ENCODE results near the gene PPM1N. TPM values are rescaled to one million over a fixed set of nuclear protein-coding genes. Genes with fewer than 3 reads are reported as not detected.
A peak's percentile ranks its signal among the peaks of the same experiment; 100 is the strongest.

The PPM1N gene
- total RNA-seq, 2 experiments from 2014 or later = 3.5 to 4.3 TPM

GRCh38 chr19:45496349-45496953 is 1.8 kb upstream of the PPM1N start:
- Mint-ChIP-seq H3K4me1 (peaks cover 53% of the 10 kb centered on the region), H3K36me3 (ENCODE audit: low read depth) (peaks cover 7% of the 10 kb centered on the region), H3K4me3 (peak overlapping the region; percentile 59), H3K9me3 (no peaks in the 10 kb centered on the region), H3K27ac (no peak overlapping the region), H3K27me3 (peaks cover 40% of the 10 kb centered on the region)
- peak; percentile 63 for DNase-seq
- POLR2A ChIA-PET = interaction anchor here (0.7 to 3.9 kb wide), 5 partner anchors 11 to 146 kb away, joined by 3 to 16 read pairs (median 3); no protein-coding TSS in a partner anchor
- CTCF ChIA-PET = interaction anchor here (0.6 to 4.9 kb wide), 6 partner anchors 10 to 145 kb away, joined by 4 to 42 read pairs (median 7); no protein-coding TSS in a partner anchor

GRCh38 chr19:45497791-45498190 is 452 bp upstream of the PPM1N start:
- Mint-ChIP-seq H3K27ac (no peak overlapping the region), H3K9me3 (no peaks in the 10 kb centered on the region), H3K4me1 (peaks cover 55% of the 10 kb centered on the region), H3K4me3 (peak overlapping the region; percentile 53), H3K27me3 (peaks cover 35% of the 10 kb centered on the region), H3K36me3 (ENCODE audit: low read depth) (peaks cover 7% of the 10 kb centered on the region)
- no peak for DNase-seq
- POLR2A ChIA-PET = interaction anchor here (0.7 to 3.9 kb wide), 4 partner anchors 8 to 145 kb away, joined by 3 to 16 read pairs (median 6); partner anchors contain the start of gene OPA3
- CTCF ChIA-PET = interaction anchor here (0.9 to 4.9 kb wide), 5 partner anchors 8 to 61 kb away, joined by 3 to 42 read pairs (median 4); no protein-coding TSS in a partner anchor

- H3K4me1 Mint-ChIP-seq = peaks cover 53% of the 10 kb centered on the region
- CTCF ChIA-PET = interaction anchor here (0.6 to 2.3 kb wide), 6 partner anchors 14 to 218 kb away, joined by 4 to 6 read pairs (median 4); no protein-coding TSS in a partner anchor
- peak overlapping the region; percentile 1 for H3K27ac Mint-ChIP-seq
- no peaks in the 10 kb centered on the region for H3K9me3 Mint-ChIP-seq
- POLR2A ChIA-PET = interaction anchor here (0.5 to 2.8 kb wide), 5 partner anchors 9 to 146 kb away, joined by 3 to 9 read pairs (median 4); partner anchors contain the start of genes OPA3 and VASP
- H3K4me3 Mint-ChIP-seq = peak overlapping the region; percentile 23
- DNase-seq = peak; percentile 81
- H3K36me3 Mint-ChIP-seq (ENCODE audit: low read depth) = peaks cover 10% of the 10 kb centered on the region
- peaks cover 29% of the 10 kb centered on the region for H3K27me3 Mint-ChIP-seq
Measured at GRCh38 chr19:45499196-45500180, 1.2 kb downstream of the PPM1N start.

- Mint-ChIP-seq H3K36me3 (ENCODE audit: low read depth) (peaks cover 10% of the 10 kb centered on the region), H3K4me1 (peaks cover 55% of the 10 kb centered on the region), H3K9me3 (no peaks in the 10 kb centered on the region), H3K27ac (no peak overlapping the region), H3K4me3 (no peak overlapping the region), H3K27me3 (peaks cover 16% of the 10 kb centered on the region)
- ChIA-PET CTCF (interaction anchor here (2.3 kb wide), 1 partner anchor 22 kb away, joined by 6 read pairs; no protein-coding TSS in a partner anchor), POLR2A (no interaction called here)
- DNase-seq = no peak
Measured at GRCh38 chr19:45500918-45501729, 2.9 kb downstream of the PPM1N start.

GRCh38 chr19:45501730-45502014 is 3.4 kb downstream of the PPM1N start:
- Mint-ChIP-seq H3K4me1 (peaks cover 57% of the 10 kb centered on the region), H3K27me3 (peaks cover 15% of the 10 kb centered on the region), H3K36me3 (ENCODE audit: low read depth) (peaks cover 10% of the 10 kb centered on the region), H3K9me3 (no peaks in the 10 kb centered on the region), H3K4me3 (no peak overlapping the region), H3K27ac (no peak overlapping the region)
- DNase-seq = no peak
- ChIA-PET POLR2A (no interaction called here), CTCF (no interaction called here)

- DNase-seq = no peak
- Mint-ChIP-seq H3K9me3 (no peaks in the 10 kb centered on the region), H3K27me3 (peaks cover 13% of the 10 kb centered on the region), H3K27ac (no peak overlapping the region), H3K36me3 (ENCODE audit: low read depth) (peaks cover 10% of the 10 kb centered on the region), H3K4me3 (no peak overlapping the region), H3K4me1 (peaks cover 55% of the 10 kb centered on the region)
- ChIA-PET POLR2A (no interaction called here), CTCF (interaction anchor here (1.2 kb wide), 1 partner anchor 17 kb away, joined by 4 read pairs; no protein-coding TSS in a partner anchor)
Measured at GRCh38 chr19:45502111-45502510, 3.9 kb downstream of the PPM1N start.

- DNase-seq = no peak
- no peaks in the 10 kb centered on the region for H3K9me3 Mint-ChIP-seq
- H3K4me3 Mint-ChIP-seq = no peak overlapping the region
- H3K27me3 Mint-ChIP-seq = peaks cover 4% of the 10 kb centered on the region
- no peak overlapping the region for H3K27ac Mint-ChIP-seq
- peaks cover 12% of the 10 kb centered on the region for H3K36me3 Mint-ChIP-seq (ENCODE audit: low read depth)
- peaks cover 43% of the 10 kb centered on the region for H3K4me1 Mint-ChIP-seq
- ChIA-PET CTCF (interaction anchor here (0.7 to 2.6 kb wide), 2 partner anchors 9 to 138 kb away, joined by 3 to 13 read pairs; no protein-coding TSS in a partner anchor), POLR2A (interaction anchor here (1.1 kb wide), 1 partner anchor 188 kb away, joined by 3 read pairs; the partner anchor contains the start of gene QPCTL)
Measured at GRCh38 chr19:45503909-45504308, 5.7 kb downstream of the PPM1N start.

GRCh38 chr19:45505151-45505995 is 7.1 kb downstream of the PPM1N start:
- DNase-seq = no peak
- CTCF ChIA-PET = interaction anchor here (0.8 to 2.6 kb wide), 9 partner anchors 8 to 137 kb away, joined by 3 to 13 read pairs (median 6); partner anchors contain the start of gene RTN2
- POLR2A ChIA-PET = interaction anchor here (0.7 to 1.8 kb wide), 6 partner anchors 8 to 187 kb away, joined by 3 to 7 read pairs (median 3); partner anchors contain the start of genes PPM1N and QPCTL
- H3K4me1 Mint-ChIP-seq = peaks cover 45% of the 10 kb centered on the region
- no peaks in the 10 kb centered on the region for H3K27me3 Mint-ChIP-seq
- peak overlapping the region; percentile 83 for H3K4me3 Mint-ChIP-seq
- H3K36me3 Mint-ChIP-seq (ENCODE audit: low read depth) = peaks cover 22% of the 10 kb centered on the region
- peak overlapping the region; percentile 76 for H3K27ac Mint-ChIP-seq
- no peaks in the 10 kb centered on the region for H3K9me3 Mint-ChIP-seq

- H3K27ac Mint-ChIP-seq = peak overlapping the region; percentile 76
- CTCF ChIA-PET = interaction anchor here (0.8 to 2.6 kb wide), 8 partner anchors 8 to 136 kb away, joined by 5 to 13 read pairs (median 6); partner anchors contain the start of gene RTN2
- H3K4me1 Mint-ChIP-seq = peaks cover 46% of the 10 kb centered on the region
- H3K27me3 Mint-ChIP-seq = no peaks in the 10 kb centered on the region
- DNase-seq = no peak
- peaks cover 26% of the 10 kb centered on the region for H3K36me3 Mint-ChIP-seq (ENCODE audit: low read depth)
- H3K9me3 Mint-ChIP-seq = no peaks in the 10 kb centered on the region
- POLR2A ChIA-PET = interaction anchor here (0.7 to 1.8 kb wide), 3 partner anchors 8 to 136 kb away, joined by 3 to 7 read pairs (median 4); partner anchors contain the start of gene PPM1N
- H3K4me3 Mint-ChIP-seq = peak overlapping the region; percentile 83
Measured at GRCh38 chr19:45505996-45506245, 7.7 kb downstream of the PPM1N start.

- H3K4me3 Mint-ChIP-seq = peak overlapping the region; percentile 83
- ChIA-PET CTCF (interaction anchor here (0.8 to 2.6 kb wide), 8 partner anchors 9 to 136 kb away, joined by 5 to 13 read pairs (median 6); partner anchors contain the start of gene RTN2), POLR2A (interaction anchor here (0.7 to 1.8 kb wide), 2 partner anchors 9 to 135 kb away, joined by 3 to 7 read pairs; partner anchors contain the start of gene PPM1N)
- H3K36me3 Mint-ChIP-seq (ENCODE audit: low read depth) = peaks cover 27% of the 10 kb centered on the region
- no peaks in the 10 kb centered on the region for H3K9me3 Mint-ChIP-seq
- DNase-seq = peak; percentile 97
- H3K4me1 Mint-ChIP-seq = peaks cover 47% of the 10 kb centered on the region
- H3K27me3 Mint-ChIP-seq = no peaks in the 10 kb centered on the region
- peak overlapping the region; percentile 96 for H3K27ac Mint-ChIP-seq
Measured at GRCh38 chr19:45506246-45506988, 8.2 kb downstream of the PPM1N start.
